Measurements from ENCODE around the gene MBD3L5. TPM values are rescaled to one million over a fixed set of nuclear protein-coding genes. Genes with fewer than 3 reads are reported as not detected.
A peak's percentile ranks its signal among the peaks of the same experiment; 100 is the strongest.

The MBD3L5 gene
- total RNA-seq, 1 experiment from 2014 or later: not detected

DNA sequence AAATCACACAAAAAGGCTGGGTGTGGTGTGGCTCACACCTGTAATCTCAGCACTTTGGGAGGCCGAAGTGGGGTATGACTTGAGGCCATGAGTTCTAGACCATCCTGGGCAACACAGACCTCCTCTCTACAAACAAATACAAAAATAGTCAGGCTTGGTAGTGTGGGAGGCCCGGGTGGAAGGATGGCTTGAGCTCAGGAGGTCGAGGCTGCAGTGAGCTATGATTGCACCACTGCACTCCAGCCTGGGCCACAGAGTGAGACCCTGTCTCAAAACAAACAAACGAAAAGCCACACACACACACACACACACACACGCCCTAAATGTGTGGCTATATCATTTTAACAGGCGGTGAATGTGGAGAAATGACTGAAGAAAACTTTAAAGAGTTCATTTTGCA lies 38.2 kb downstream of the MBD3L5 start:
- intact Hi-C loops (cut with micrococcal nuclease; ENCODE audit: unreplicated experiment) (no loop called here), in situ Hi-C loops (cut with HindIII; ENCODE audit: low pct_unique_long_range_greater_than_20kb, low sequenced_read_pairs) (no loop called here)
- ATAC-seq (no peak), DNase-seq (ENCODE audit: low read depth, low spot score) (no peak)
- peak overlapping the region; percentile 52 to 97; a peak in 3 of 4 replicates for H3K4me3 ChIP-seq (ENCODE audit: low read depth in 2 of 2, low read length in 2 of 2)
- no TSS peak for BruUV-seq (replicated peaks)
- no peak overlapping the region for H3K27ac ChIP-seq (ENCODE audit: low read length)
- ChIA-PET POLR2A (interaction anchor here (0.5 to 1.0 kb wide), 2 partner anchors 31 to 678 kb away, joined by 3 to 12 read pairs; no protein-coding TSS in a partner anchor), CTCF (no interaction called here)
- peaks cover 5% of the 10 kb centered on the region for H3K36me3 ChIP-seq (ENCODE audit: control insufficient read depth, insufficient read depth, low read length)
- TF ChIP-seq, protein P1, sequence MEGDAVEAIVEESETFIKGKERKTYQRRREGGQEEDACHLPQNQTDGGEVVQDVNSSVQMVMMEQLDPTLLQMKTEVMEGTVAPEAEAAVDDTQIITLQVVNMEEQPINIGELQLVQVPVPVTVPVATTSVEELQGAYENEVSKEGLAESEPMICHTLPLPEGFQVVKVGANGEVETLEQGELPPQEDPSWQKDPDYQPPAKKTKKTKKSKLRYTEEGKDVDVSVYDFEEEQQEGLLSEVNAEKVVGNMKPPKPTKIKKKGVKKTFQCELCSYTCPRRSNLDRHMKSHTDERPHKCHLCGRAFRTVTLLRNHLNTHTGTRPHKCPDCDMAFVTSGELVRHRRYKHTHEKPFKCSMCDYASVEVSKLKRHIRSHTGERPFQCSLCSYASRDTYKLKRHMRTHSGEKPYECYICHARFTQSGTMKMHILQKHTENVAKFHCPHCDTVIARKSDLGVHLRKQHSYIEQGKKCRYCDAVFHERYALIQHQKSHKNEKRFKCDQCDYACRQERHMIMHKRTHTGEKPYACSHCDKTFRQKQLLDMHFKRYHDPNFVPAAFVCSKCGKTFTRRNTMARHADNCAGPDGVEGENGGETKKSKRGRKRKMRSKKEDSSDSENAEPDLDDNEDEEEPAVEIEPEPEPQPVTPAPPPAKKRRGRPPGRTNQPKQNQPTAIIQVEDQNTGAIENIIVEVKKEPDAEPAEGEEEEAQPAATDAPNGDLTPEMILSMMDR (IDR thresholded peaks at IDR 0.05): no peak
- no peak for TF ChIP-seq TCF7L2 (IDR thresholded peaks at IDR 0.05; ENCODE audit: low read depth, low read length)
- TF ChIP-seq REST (IDR thresholded peaks at IDR 0.05; ENCODE audit: insufficient read depth in 1 of 2, low read depth in 2 of 2, low read length in 1 of 2): no peak
- TF ChIP-seq SIN3A (IDR thresholded peaks at IDR 0.05; ENCODE audit: borderline replicate concordance, insufficient read depth, low read depth, low read length): no peak
- TF ChIP-seq POLR2AphosphoS5 (IDR thresholded peaks at IDR 0.05; ENCODE audit: low read depth, low read length): no peak
- peaks cover 4% of the 10 kb centered on the region; the same call in 1 of the 2 replicates for H3K9me3 ChIP-seq (ENCODE audit: control insufficient read depth, insufficient read depth, low read depth, low read length)
- no peaks in the 10 kb centered on the region for H3K27me3 ChIP-seq (ENCODE audit: control insufficient read depth, insufficient read depth, low read length)
- no peaks in the 10 kb centered on the region for H3K4me1 ChIP-seq (ENCODE audit: control insufficient read depth, insufficient read depth, low read length)

GRCh38 chr19:7069042-7069903 lies 38.9 kb downstream of the MBD3L5 start, which contains the start of gene ZNF557:
Gene ZNF557 (plus strand): TSS chr19:7069703. CDS start chr19:7075075, 5,372 bp downstream.
- no peaks in the 10 kb centered on the region for H3K4me1 ChIP-seq (ENCODE audit: control insufficient read depth, insufficient read depth, low read length)
- CTCF ChIA-PET: interaction anchor here (0.6 to 0.8 kb wide), 3 partner anchors 57 to 332 kb away, joined by 4 to 11 read pairs (median 8); partner anchors contain the start of gene GPR108
- H3K27ac ChIP-seq (ENCODE audit: low read length): peak within 1 kb of the TSS; percentile 88
- no peaks in the 10 kb centered on the region for H3K27me3 ChIP-seq (ENCODE audit: control insufficient read depth, insufficient read depth, low read length)
- intact Hi-C loops (cut with micrococcal nuclease; ENCODE audit: unreplicated experiment): no loop called here
- peaks cover 4% of the 10 kb centered on the region; the same call in 1 of the 2 replicates for H3K9me3 ChIP-seq (ENCODE audit: control insufficient read depth, insufficient read depth, low read depth, low read length)
- peak within 1 kb of the TSS; percentile 95 to 97 for H3K4me3 ChIP-seq (ENCODE audit: low read depth in 2 of 2, low read length in 2 of 2)
- POLR2A ChIA-PET: interaction anchor here (0.5 to 1.0 kb wide), 5 partner anchors 30 to 678 kb away, joined by 3 to 23 read pairs (median 8); no protein-coding TSS in a partner anchor
- TF ChIP-seq SIN3A (IDR thresholded peaks at IDR 0.05; ENCODE audit: borderline replicate concordance, insufficient read depth, low read depth, low read length) (0 out of 2 replicates have a peak, but pooled peaks have one; percentile 86), POLR2AphosphoS5 (IDR thresholded peaks at IDR 0.05; ENCODE audit: low read depth, low read length) (peak; percentile 88), REST (IDR thresholded peaks at IDR 0.05; ENCODE audit: insufficient read depth in 1 of 2, low read depth in 2 of 2, low read length in 1 of 2) (no peak), TCF7L2 (IDR thresholded peaks at IDR 0.05; ENCODE audit: low read depth, low read length) (peak; percentile 52)
- H3K36me3 ChIP-seq (ENCODE audit: control insufficient read depth, insufficient read depth, low read length): peaks cover 5% of the 10 kb centered on the region
- BruUV-seq (replicated peaks): no TSS peak
- in situ Hi-C loops (cut with HindIII; ENCODE audit: low pct_unique_long_range_greater_than_20kb, low sequenced_read_pairs): no loop called here
- ATAC-seq (peak; percentile 99), DNase-seq (ENCODE audit: low read depth, low spot score) (peak; percentile 76)

Measured in Panc1 (cell line).